Amygdala (tissue), 56 donors: ENCODE measurements around the gene LSM14A.
"Not testable (repeated sequence)": the region's sequence is repeated elsewhere in the genome, so short reads cannot be mapped to it uniquely, and the experiment has no call there.

Experiments used
- DNase-seq, 56 donors: peaks; one replicate each; lab custom pipeline; 2025; lab: John Stamatoyannopoulos, UW

Gene LSM14A

GRCh38 chr19:34225659-34226015 is 53.3 kb downstream of the LSM14A start:
- no peak for DNase-seq

DNA sequence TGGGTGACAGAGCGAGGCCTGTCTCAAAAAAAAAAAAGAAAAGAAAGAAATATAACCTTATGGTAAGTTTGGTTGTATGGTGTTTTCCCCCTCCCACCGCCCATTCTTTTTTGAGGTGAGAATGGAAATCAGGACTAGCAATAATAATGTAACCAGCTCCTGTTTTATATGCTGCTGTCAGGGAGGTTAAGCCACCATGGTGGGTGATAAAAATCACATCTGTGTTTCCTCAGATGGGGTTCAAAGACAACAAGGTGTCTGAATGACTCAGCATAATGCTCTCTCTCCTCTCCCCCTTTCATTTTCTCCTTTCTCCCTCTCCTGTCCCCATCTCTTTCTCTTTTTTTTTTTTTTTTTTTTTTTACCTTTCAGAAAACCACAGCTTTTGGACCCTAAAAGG is 53.7 kb downstream of the LSM14A start:
- DNase-seq = no peak

GRCh38 chr19:34228347-34228746 is 56.0 kb downstream of the LSM14A start:
- no peak for DNase-seq

DNA sequence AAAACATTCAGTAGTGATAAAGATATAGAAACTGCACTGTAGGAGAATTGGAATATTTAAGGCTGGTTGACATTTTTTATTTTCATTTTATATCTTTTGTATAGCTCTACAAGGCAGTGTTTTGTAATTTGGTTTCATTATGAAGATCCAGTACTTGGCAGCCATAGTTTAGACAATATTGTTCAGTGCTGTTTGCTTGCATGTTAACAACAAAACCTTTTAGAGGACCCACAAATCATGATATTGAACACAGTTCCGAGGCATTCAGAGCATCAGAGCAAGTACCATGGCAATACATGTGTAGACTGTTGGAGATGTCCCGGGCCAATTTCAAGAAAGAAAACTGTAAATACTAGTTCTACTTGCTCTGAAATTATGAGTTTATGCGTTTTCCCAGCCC is 56.5 kb downstream of the LSM14A start:
- no peak for DNase-seq

- DNase-seq = no peak
These were observed 57.4 kb downstream of the LSM14A start for GRCh38 chr19:34229721-34230120.

GRCh38 chr19:34230820-34231219 is 58.5 kb downstream of the LSM14A start:
- peak in 18 of 56 donors; percentile 3 to 51 (median 24) for DNase-seq

GRCh38 chr19:34231439-34231838 is 59.1 kb downstream of the LSM14A start:
- DNase-seq = no peak

- DNase-seq = peak in 26 of 56 donors; percentile 5 to 65 (median 27)
These were observed 60.5 kb downstream of the LSM14A start for GRCh38 chr19:34232566-34233481.

GRCh38 chr19:34235425-34235940 is 63.2 kb downstream of the LSM14A start:
- DNase-seq = no peak

- DNase-seq = peak in 2 of 56 donors; percentile 6 to 45
These were observed 64.0 kb downstream of the LSM14A start for GRCh38 chr19:34236035-34236987.

GRCh38 chr19:34237283-34237682 is 65.0 kb downstream of the LSM14A start:
- no peak for DNase-seq

DNA sequence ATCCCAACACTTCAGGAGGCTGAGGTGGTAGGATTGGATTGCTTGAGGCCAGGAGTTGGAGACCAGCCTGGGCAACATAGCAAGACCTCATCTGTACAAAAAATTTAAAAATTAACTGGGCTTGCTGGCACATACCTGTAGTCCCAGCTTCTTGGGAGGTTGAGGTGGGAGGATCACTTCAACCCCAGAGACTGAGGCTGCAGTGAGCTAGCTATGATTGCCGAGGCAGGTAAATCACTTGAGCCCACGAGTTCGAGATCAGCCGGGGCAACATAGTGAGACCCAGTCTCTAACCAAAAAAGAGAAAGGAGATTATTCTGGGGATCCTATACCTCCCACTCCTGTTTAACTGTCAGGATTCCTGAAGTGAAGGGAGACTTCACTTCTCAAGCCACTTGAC is 65.6 kb downstream of the LSM14A start:
- no peak for DNase-seq

GRCh38 chr19:34241513-34242337 is 69.4 kb downstream of the LSM14A start:
- no peak for DNase-seq

DNA sequence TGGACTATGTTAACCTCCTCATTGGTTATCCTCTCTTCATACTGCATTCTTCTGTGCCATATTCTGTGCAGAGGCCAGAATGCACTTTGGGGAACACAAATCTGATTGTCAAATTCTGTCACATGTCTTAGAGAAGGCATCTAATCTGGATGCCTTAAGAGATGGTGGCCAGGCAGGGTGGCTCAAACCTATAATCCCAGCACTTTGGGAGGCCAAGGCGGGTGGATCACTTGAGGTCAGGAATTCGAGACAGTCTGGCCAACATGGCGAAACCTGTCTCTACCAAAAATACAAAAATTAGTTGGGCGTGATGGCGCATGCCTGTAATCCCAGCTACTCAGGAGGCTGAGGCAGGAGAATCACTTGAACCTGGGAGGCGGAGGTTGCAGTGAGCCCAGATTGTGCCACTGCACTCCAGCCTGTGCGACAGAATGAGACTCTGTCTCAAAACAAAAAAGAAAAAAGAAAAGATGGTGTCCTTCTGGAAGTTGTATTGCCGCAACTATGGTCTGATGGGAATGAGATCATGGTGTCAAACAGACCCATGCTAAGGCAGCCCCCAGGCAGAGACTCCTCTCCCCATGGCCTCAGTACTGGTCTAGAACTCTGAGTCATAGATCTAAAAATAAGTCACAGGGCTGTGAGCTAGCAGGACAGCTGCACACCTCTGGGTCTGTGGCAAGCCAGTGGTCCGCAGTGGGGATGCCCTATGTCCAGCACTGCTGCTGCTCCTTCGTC is 71.0 kb downstream of the LSM14A start:
- DNase-seq = not testable (repeated sequence)

DNA sequence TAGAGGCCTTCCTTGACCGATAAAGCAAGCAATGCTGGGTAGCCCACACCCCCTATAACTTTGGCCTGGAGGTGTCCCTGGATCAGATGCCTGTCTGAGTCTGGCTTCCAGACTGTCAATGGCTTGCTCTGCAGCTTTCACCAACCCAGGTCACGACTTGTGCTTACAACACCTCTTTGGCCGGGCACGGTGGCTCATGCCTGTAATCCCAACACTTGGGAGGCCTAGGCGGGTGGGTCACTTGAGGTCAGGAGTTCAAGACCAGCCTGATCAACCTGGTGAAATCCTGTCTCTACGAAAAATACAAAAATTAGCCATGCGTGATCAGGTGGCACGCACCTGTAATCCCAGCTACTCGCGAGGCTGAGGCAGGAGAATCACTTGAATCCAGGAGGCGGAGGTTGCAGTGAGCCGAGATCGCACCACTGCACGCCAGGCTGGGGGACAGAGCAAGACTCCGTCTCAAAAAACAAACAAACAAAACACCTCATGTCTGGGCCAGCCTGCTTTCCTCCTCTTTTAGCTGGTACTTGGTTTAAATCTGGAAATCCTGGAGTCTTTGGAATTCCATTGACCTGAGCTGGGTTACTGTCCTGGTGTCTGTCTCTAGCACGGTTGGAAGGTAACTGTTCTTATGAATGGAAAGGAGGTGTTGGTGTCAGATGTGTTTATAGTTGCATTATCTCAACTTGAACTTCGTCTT is 71.7 kb downstream of the LSM14A start:
- DNase-seq = no peak

DNA sequence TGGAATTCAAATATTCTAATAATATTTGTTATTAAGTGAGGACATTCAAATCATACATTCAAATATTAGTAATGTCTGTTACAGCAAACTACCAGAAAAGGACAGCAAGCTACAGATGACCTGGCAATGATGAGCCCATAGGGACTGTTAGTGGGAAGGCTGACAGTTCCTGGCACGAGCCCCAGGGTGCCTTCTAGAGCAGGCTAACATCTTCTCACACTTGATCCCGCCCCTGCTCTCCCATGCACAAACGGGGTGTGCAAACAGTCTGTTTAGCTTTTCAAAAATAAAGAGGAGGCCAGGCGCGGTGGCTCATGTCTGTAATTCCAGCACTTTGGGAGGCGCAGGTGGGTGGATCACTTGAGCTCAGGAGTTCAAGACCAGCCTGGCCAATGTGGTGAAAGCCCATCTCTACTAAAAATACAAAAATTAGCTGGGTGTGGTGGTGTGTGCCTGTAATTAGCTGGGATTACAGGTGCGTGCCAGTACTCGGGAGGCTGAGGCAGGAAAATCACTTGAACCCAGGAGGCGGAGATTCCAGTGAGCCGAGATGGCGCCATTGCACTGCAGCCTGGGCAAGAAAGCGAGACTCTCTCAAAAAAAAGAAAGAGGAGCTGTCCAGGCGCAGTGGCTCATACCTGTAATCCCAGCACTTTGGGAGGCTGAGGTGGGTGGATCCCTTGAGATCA is 72.5 kb downstream of the LSM14A start:
- DNase-seq = peak in 1 of 56 donors; percentile 10

- DNase-seq = no peak
These were observed 74.0 kb downstream of the LSM14A start for GRCh38 chr19:34246340-34246739.

DNA sequence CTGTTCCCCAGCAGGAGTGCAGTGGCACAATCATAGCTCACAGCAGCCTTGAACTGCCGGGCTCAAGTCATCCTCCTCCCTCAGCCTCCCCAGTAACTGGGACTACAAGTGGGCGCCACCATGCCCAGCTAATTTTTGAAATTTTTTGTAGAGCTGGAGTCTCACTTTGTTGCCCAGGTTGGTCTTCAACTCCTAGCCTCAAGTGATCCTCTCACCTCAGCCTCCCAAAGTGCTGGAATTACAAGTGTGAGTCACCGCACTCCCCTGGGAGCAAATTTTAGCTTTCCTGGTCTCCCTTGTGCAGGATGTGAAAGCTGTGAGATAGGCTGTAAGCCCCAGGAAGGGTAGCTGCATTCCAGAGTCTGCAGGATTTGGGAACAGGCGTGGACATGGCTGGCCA is 76.6 kb downstream of the LSM14A start:
- DNase-seq = no peak
